ENCODE results near the gene ADGRA1.

The ADGRA1 gene

GRCh38 chr10:133114726-133115452 lies 27.2 kb downstream of the ADGRA1 start:
- no peak for DNase-seq

- no peak for DNase-seq
These were observed 27.7 kb downstream of the ADGRA1 start for GRCh38 chr10:133115453-133115842.

GRCh38 chr10:133115976-133116375 lies 28.3 kb downstream of the ADGRA1 start:
- no peak for DNase-seq

- no peak for DNase-seq
These were observed 28.7 kb downstream of the ADGRA1 start for GRCh38 chr10:133116455-133116854.

- DNase-seq = no peak
These were observed 29.4 kb downstream of the ADGRA1 start for GRCh38 chr10:133117036-133117687.

GRCh38 chr10:133117688-133118071 lies 30.0 kb downstream of the ADGRA1 start:
- DNase-seq = no peak

GRCh38 chr10:133121479-133121878 lies 33.8 kb downstream of the ADGRA1 start:
- DNase-seq = no peak

GRCh38 chr10:133122171-133122935 lies 34.6 kb downstream of the ADGRA1 start:
- DNase-seq = no peak

- no peak for DNase-seq
These were observed 35.5 kb downstream of the ADGRA1 start for GRCh38 chr10:133123050-133123745.

- no peak for DNase-seq
These were observed 36.1 kb downstream of the ADGRA1 start for GRCh38 chr10:133123746-133124356.

- DNase-seq = no peak
These were observed 36.9 kb downstream of the ADGRA1 start for GRCh38 chr10:133124357-133125211.

GRCh38 chr10:133125901-133126300 lies 38.2 kb downstream of the ADGRA1 start:
- no peak for DNase-seq

GRCh38 chr10:133126431-133127290 lies 38.9 kb downstream of the ADGRA1 start:
- DNase-seq = no peak

- no peak for DNase-seq
These were observed 39.8 kb downstream of the ADGRA1 start for GRCh38 chr10:133127291-133128125.

- no peak for DNase-seq
These were observed 40.7 kb downstream of the ADGRA1 start for GRCh38 chr10:133128126-133129070.

- DNase-seq = no peak
These were observed 41.5 kb downstream of the ADGRA1 start for GRCh38 chr10:133129071-133129858.

GRCh38 chr10:133129859-133130495 lies 42.3 kb downstream of the ADGRA1 start:
- DNase-seq = no peak

All from fibroblast of skin of right biceps (primary cell).